ENCODE measurements around the gene GEMIN4.
"Not testable (repeated sequence)": the region's sequence is repeated elsewhere in the genome, so short reads cannot be mapped to it uniquely, and the experiment has no call there.

The GEMIN4 gene

DNA sequence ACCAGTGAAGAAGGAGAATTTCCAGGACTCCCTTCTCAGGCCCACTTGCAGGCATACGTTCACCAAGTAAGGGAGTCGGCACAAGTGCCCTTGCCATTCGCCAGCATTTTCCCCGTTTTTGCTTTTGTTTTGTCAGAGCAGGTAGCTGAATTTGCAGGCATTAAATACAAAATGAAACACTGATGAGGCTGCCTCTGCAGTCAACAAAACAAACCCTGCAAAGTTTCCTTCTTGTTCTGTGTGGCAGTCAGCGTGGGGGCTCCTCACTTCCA, 22.2 kb upstream of the GEMIN4 start:
- no peak for DNase-seq

DNA sequence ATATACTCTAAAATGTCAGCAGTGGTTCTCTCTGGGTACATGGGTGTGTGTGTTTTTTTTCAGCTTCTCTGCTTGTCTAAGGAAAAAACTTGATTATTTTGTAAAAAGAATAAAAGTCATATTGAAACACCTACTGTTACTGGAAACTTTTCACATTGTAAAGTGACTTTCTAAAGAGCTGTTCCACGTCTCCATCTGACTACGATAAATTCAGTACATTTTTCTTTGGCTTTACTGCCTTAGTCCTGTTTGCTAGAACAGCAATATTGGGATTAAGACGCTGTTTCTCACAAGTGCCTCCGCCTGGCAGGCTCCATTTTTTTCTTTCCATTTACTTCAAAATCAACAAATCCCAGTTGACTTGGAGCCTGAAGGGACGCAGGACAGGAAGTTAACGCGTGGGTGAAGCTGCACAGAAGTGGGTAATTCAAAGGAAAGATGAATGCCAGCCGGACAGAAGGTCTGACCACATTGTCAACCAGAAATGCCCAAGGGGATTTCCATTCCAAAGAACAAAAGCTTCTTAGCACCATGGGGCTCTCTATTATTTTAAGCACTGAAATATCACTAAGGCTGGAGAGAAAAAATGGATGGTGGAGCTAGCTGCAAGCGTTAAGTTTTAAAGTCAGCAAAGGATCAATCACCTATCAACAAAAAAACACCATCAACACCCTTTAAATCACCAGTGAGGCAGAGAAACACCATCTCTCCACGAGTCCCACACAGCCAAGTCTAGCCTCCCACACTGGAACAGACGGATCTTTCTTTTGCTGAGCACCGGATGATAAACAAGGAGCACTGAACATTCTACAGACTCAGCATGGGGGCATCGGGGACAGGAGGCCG, 21.6 kb upstream of the GEMIN4 start:
- DNase-seq = no peak

DNA sequence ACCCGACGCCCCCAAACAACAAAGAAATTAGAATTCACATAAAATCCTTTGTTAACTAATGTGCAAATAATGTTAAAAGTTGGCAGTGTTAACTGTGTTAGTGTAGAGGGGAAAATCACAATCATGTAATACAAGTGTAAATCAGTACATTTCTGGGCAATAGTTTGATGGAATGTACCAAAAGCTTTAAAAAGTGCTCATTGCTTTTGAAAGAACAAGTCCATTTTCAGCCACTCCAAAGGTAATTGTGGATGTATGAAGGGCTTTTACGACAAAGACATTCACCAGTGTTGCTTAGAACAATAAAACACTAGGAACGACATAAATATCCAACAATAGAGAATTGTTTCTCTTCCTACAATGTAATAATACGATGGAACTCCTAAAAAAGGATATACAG, 21.0 kb upstream of the GEMIN4 start:
- no peak for DNase-seq

DNA sequence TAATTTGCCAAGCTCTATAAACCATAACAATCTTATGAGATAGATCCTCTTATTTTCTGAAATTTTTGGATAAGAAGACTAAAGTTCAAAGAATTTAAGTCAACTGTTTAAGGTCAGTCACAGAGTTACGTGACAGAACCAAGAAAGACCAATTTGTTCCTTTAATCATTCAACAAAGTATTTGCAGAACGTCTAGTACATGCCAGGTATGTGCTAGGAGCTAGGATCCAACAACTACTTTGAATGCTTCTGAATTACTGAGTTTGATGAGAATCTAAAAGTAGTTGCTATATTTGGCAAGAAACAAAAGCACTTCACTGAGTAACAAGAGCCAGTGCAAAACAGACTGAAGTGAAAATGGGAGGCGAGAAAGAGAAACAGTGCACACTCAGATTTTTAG, 15.0 kb upstream of the GEMIN4 start:
- no peak for DNase-seq

DNA sequence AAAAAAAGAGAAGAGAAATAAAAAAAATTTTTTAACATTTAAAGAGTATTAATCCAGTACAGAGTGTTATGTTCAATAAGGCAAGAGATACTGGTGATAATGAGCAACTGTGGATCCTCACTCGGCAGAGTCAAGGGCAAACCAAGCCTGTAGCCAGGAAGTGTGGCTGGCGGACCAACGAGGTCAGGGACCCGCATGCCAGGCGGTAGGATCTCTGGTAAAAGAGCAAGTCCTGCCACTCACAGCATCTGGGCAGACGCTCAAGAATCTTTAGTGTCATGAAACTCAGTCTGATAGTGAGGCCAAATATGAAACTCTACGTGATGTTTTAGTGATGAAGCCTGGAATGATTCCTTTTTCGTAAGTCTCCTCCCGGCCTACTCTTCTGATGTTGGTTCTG, 8.3 kb upstream of the GEMIN4 start:
- no peak for DNase-seq

DNA sequence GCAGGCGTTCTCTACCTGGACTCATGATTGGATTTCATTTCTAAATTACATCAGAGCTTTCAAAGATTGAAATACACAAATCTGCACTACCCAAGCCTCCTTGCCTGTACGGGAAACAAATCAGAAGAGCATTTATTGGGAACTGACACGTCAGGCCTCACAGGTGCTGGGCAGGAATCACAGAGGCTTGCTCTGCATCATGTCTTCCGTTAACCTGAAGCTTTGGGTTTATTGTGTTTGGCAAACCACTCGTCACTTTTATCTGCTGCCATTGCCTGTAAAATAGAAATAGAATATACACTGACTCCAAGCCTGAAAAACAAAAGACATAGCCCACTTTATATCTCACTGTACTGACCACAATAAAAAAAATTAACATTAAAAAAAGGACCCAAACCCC, 7.9 kb upstream of the GEMIN4 start:
- DNase-seq = no peak

DNA sequence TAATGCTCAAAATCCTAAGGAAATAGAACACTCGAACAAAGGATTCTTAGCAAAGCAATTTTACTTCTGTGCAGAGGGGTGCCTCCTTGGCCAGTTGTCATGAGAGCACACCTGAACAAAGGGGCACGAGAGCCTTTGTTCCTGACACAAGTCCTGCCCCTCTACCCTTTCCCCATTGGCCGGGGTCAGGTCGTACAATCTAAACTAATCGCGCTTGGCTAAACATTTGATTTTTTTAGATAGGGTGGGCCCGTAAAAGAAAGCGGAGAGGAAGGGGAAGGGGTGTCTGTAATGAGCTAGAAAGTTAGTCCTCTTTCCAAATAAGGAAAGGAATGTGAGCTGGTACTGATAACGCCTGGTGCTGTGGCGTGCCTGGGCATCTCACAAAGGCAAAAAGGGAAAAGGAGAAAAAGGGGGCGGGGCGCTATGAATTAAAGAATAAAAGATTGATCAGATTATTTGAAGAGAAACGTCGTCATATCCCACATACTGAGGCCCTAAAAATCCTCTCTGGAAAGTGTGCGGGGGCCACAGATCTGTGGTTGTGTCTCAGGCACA, 4.0 kb upstream of the GEMIN4 start:
- DNase-seq = not testable (repeated sequence)

DNA sequence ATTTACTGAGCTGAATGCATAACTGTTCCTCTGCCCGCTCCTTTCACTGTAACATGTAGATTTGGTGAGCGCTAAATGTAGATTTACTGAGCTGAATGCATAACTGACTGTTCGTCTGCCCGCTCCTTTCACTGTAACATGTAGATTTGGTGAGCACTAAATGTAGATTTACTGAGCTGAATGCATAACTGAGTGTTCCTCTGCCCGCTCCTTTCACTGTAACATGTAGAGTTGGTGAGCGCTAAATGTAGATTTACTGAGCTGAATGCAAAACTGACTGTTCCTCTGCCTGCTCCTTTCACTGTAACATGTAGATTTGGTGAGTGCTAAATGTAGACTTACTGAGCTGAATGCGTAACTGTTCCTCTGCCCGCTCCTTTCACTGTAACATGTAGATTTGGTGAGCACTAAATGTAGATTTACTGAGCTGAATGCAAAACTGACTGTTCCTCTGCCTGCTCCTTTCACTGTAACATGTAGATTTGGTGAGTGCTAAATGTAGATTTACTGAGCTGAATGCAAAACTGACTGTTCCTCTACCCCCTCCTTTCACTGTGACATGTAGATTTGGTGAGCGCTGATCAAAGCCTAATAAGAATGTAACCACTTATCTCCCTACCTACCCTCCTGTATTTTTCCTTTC, 3.4 kb upstream of the GEMIN4 start:
- DNase-seq = not testable (repeated sequence)

DNA sequence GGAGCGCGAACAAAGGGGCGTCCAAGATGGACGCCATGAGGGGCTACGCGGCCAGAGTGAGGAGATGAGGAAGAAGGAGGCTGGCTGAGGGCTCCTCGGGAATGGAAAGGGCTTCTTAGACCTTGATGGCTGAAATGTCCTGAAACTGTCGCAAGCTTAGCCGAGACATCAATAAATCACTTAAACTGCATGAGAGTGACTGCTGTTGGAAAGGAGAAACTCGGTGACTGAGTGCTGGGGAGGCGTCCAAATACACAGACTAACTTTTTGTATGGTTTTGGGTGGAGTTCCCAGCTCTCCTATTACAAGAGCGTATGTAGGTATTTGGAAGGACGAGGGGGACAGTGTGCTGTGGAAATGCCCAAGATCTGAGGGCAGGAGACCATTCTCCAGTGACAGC, 1.4 kb upstream of the GEMIN4 start:
- DNase-seq = no peak

DNA sequence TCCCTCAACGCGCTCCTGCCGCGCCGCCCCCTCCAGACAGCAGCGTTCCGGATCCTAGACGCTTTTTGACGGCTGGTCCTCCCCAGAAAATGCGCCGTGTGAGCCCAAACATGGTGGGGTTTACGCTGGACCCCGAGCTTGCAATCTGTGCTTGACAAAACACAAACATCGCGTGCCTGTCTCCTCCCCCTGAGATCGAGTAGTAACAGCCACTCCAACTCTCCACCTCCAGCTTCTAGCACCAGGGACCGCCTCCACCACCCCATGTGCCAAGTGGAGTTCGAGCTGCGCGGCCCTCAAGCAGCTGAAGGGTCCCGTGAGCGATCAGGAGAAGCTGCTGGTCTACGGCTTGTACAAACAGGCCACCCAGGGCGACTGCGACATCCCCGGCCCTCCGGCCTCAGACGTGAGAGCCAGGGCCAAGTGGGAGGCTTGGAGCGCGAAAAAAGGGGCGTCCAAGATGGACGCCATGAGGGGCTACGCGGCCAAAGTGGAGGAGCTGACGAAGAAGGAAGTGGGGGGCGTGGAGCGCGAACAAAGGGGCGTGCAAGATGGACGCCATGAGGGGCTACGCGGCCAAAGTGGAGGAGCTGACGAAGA, 656 bp upstream of the GEMIN4 start:
- DNase-seq = no peak

DNA sequence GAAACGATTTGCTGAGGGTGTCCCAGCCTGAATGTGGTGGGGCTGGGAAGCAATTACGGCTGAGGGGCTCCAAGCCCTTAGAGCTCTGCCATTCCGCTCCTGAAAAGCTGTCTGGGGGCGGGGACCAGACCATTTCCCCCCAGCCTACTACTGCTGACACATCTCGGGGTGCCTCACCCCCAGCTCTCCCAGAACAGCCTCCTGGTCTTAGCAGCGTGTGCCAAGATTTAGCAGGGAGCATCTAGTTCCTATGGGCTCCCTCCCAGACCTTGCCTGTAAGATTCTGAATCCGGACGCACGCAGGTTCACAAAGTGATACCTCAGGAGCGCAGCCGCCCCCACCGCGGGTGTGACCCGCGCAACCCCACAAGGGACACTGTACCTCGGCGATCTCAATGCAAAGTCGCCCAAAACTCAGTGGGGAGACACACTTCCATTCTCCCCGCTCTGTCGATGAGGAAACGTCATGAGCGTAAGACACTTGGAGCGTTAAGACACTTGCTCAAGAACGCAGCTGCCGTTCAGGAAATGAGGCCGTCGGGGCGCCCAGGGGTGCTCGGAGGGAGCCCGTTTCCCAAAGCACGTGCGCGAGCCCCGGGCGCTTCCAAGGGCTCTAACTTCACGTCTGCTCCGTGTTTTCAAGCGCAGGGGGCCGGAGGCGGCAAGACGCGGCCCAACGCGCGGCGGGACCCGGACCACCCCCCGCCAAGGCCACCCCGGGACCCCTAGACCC, 629 bp downstream of the GEMIN4 start:
- peak; percentile 47 for DNase-seq

DNA sequence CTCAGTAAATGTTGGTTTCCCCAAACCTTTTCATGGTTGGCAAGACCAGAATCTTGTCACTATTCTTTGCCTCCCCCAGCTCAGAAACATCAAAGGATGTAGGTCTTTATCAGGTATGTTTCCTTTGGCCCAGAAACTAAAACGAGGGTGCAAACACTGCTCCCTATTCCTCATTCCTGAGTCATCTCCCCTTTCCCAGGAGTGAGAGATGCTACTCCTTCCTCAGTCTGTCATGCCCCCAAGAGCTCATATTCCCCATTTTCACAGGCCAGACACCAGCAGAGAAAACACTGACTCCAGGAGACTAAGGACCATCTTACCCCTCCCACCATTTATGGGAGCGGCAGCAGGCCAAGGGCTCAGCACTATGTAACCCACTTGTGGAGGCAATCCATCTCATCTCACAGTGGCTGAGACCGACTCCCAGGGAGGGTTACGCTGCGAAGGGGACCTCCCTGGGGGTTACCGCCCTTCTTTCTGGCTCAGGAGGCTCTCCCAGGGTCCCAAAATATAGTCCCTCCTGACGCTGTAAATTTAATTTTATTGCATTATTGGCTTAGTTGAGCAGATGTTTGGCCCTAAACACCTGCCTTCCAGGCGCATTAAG, 1.5 kb downstream of the GEMIN4 start:
- no peak for DNase-seq

DNA sequence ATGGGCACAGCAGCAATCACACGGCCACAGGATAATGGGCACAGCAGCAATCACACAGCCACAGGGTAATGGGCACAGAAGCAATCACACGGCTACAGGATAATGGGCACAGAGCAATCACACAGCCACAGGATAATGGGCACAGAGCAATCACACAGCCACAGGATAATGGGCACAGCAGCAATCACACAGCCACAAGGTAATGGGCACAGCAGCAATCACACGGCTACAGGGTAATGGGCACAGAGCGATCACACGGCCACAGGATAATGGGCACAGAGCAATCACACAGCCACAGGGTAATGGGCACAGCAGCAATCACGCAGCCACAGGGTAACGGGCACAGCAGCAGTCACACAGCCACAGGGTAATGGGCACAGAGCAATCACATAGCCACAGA, 2.7 kb downstream of the GEMIN4 start:
- DNase-seq = not testable (repeated sequence)

DNA sequence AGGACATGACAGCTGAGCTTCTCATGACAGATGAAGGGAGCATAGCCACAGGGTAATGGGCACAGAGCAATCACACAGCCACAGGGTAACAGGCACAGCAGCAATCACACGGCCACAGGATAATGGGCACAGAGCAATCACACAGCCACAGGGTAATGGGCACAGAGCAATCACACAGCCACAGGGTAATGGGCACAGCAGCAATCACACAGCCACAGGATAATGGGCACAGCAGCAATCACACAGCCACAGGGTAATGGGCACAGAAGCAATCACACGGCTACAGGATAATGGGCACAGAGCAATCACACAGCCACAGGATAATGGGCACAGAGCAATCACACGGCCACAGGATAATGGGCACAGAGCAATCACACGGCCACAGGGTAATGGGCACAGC, 3.5 kb downstream of the GEMIN4 start:
- not testable (repeated sequence) for DNase-seq

DNA sequence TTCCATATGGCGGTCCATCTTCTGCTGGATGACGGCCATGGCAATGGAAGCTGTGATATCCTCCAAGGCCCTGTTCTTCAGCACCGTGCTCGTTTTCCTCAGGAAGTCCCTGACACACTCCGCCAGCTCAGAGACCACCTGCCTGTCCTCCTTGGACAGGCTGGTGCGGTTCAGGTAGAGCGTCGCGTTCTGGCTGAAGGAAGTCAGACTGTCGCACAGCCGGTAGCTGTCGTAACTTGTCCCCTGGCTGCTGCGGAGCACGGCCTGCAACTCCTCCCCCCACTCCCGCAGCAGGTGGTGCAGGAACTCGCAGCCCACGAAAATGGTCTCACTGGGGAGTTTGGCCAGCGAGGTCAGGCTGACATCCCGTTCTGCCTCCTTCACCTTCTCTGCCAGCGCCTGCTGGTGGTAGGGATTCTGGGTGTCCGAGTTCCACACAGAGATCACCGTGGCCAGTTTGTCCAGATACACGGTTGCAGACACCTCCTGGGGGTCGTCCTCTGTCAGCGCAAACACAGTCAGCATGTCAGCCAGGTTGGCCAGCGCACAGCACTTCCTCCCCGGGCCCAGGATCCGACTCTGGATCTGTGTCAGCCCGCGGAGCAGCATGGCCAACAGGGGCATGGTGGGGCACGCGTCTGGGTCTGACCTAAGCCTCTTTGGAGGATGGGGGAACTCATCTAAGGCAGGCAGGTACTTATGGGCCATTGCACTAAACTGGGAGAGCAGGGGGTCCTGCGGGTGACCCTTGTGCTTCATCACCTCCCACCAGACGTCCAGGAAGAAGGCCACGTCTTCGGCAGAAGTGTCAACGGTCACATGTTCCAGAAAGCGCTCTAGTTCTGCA, 5.1 kb downstream of the GEMIN4 start:
- DNase-seq = no peak

DNA sequence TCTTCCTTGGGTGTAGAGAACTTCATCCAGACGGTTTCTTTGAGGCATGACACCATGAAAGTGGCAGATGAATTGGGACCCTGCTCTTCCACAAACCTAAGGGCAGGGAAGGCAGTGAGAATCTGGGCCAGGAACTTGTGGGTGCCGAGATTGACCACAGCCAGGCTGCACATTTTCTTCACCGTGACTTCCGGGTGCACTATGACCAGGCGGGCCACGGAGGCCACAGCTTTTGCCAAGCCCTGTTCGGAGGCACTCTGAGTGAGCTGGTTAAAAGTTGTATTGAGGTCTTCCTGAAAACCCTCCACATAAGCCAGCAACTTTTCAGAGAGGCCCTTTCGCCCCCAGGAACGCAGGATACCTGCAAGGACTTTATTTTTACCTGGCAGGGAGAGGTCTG, 5.9 kb downstream of the GEMIN4 start:
- DNase-seq = no peak

DNA sequence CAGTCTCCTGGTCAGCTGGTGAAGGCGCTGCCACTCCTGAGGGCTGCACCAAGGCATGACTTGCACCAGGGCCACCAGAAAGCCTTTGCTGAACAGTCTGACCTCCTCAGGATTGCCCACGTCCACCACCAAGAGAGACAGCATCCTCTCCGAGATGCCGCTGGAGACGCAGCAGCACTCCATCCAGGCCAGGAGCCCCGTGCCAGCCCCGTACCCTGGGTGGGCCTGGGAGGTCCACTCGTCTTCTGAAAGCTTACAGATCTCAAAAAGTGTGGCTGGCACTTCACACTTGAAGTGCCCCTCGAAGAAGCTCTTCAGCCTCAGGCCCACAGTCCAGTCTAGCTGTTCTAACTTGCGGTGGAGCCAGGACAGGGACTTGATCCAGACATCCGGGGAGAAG, 6.7 kb downstream of the GEMIN4 start:
- no peak for DNase-seq

DNA sequence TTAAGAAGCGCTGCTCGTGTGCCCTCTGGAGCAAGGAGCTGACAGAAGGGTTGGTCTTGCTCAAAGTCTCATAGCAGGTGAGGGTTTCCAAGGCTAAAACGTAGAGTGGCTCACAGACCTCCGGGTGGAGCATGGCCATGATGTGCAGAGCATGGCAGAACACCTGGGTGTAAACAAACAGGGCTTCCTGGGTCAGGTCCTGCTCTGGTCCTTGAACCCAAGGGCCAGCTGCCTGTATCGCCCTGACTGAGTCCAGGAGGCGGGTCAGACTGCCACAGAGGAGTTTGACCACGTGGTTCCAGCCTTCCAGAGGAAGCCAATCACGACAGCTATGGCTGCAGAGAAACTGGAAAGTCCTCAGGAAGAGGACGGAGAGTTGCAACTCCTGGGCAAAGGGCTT, 7.1 kb downstream of the GEMIN4 start:
- DNase-seq = no peak

DNA sequence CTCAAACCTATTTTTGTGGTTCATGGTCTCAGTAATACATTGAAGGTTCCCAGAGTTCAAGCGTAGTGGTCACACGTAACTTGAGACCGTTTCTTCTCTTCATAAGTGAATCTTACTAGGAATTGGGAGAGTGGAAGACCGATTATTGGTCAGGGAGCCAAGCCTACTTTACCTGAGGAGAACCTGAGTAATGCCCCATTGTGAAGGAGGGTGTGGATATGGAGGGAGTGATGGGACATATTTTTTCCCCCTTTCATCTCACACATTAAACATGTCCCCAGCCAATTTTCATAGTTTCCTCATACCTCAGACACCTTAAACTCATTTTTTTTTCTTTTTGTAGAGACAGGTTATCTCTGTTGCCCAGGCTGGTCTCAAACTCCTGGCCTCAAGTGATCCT, 8.9 kb downstream of the GEMIN4 start:
- no peak for DNase-seq

DNA sequence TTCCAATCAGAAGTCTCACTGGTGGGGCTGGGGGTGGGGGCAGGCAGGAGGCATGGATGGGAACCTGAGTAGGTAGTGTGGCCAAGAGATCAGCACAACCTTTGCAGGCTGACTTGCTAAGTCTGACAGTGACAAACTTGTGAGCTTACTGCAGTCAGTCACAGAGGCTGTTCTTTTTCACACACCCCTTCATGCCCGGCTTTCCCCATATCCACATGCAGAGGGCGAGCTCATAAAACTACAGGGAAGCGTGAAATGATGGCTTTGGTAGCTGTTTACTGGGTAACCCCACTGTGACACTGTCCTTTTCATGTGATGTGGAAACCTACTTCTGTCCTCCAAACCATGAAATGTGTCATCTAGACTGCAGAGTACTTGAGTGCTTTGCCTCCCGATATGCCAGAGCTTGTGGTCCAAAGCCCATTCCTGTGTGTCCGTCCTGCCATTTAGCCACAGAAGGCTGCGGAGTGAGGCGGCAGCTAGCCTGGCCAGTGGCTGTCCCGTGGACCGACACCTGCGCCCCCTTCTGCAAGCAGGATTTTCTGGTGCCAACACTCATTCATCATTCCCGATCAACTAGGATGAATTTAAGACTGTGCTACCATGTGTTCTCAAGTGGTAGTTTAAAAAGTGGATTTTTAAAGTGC, 9.8 kb downstream of the GEMIN4 start:
- no peak for DNase-seq

DNA sequence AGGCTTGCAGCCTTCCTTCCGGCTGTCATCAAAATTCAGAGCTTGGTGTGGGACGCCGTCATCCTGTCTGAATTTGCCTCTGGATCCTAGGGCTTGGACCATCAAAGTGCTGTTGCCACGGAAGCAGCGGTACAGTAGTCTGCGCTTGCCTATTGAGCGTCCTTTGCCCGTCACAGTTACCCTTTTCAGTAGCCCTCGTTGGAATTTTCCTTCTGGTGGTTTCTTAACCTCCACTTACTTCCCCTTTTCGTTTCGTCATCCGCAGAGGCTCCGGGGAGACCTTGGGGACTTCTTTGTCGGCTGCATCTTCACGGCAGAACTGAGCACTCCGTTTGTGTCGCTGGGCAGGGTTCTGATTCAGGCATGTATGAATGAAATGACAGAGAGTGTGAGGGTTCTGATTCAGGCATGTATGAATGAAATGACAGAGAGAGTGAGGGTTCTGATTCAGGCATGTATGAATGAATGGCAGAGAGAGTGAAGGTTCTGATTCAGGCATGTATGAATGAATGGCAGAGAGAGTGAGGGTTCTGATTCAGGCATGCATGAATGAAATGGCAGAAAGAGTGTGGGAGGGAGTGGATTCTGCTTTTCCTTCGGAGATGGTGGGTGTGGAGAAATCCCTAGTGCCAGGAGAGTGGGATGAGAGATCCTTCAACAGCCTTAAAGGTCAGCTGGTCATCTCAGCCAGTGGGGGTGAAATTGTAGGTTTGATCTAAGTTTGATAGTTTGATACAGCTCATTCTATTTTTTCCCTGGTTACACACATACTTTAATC, 11.6 kb downstream of the GEMIN4 start:
- peak; percentile 15 for DNase-seq
